ENCODE measurements around the gene TBXAS1. TPM values are rescaled to one million over a fixed set of nuclear protein-coding genes. Genes with fewer than 3 reads are reported as not detected.

The TBXAS1 gene
- total and polyA plus RNA-seq, 2 of the 8 experiments (the other 6 are each of a cell fraction or from before 2014, with no cell fraction given): 0.86 to 2.1 TPM

GRCh38 chr7:139825666-139826290 lies 3.3 kb upstream of the TBXAS1 start:
- H4K20me1 ChIP-seq (replicated peaks in 1 of 2; ENCODE audit: control insufficient read depth in 1 of 2, insufficient read depth in 2 of 2, low read length in 2 of 2): no peaks in the 10 kb centered on the region
- POLR2A ChIA-PET (ENCODE audit: partially characterized antibody): no interaction called here
- no peaks in the 10 kb centered on the region for H3K27me3 ChIP-seq (replicated peaks in 1 of 4; ENCODE audit: control insufficient read depth in 3 of 4, extremely low read depth in 1 of 4, insufficient read depth in 3 of 4, low read length in 3 of 4)
- H2BK120ac ChIP-seq (replicated peaks; ENCODE audit: low read depth, low read length): no peak overlapping the region
- H3K56ac ChIP-seq (replicated peaks; ENCODE audit: insufficient read length, low read depth, low read length): no peak overlapping the region
- H3K4ac ChIP-seq (replicated peaks; ENCODE audit: insufficient read length, low read depth, low read length): no peak overlapping the region
- H4K91ac ChIP-seq (replicated peaks; ENCODE audit: insufficient read length, low read length): no peak overlapping the region
- no peak overlapping the region for H3K18ac ChIP-seq (ENCODE audit: extremely low read depth, low read length)
- H4K5ac ChIP-seq (ENCODE audit: insufficient read length, low read depth, low read length): no peak overlapping the region
- DNase-seq (ENCODE audit: low read depth in 1 of 2, low spot score in 2 of 2) (no peak), FAIRE-seq (no peak)
- H4K8ac ChIP-seq (ENCODE audit: extremely low read depth, insufficient read depth, low read length): no peak overlapping the region
- H3K9ac ChIP-seq (replicated peaks in 1 of 4; ENCODE audit: extremely low read depth in 1 of 4, low read depth in 3 of 4, low read length in 3 of 4): no peak overlapping the region
- no peak overlapping the region for H3K14ac ChIP-seq (ENCODE audit: insufficient read length)
- H2BK12ac ChIP-seq (ENCODE audit: low read depth, low read length): no peak overlapping the region
- H2AFZ ChIP-seq (ENCODE audit: low read length): no peak overlapping the region
- CTCF ChIA-PET (ENCODE audit: partially characterized antibody): interaction anchor here (3.8 kb wide), 1 partner anchor 179 kb away, joined by 23 read pairs; no protein-coding TSS in a partner anchor
- no peak overlapping the region for H2AK5ac ChIP-seq (ENCODE audit: low read depth, low read length)
- WGBS, 2 experiments (ENCODE audit: extremely low coverage in 1 of 2, insufficient coverage in 1 of 2, insufficient read length in 1 of 2, insufficient replicate concordance in 2 of 2, low coverage in 1 of 2, low lambda C conversion rate in 2 of 2, missing lambda C conversion rate in 1 of 2): 91% methylated on average over 9 of the region's 9 CpGs; no CpG with 5 or more reads in 1 of the 2 experiments
- no peak overlapping the region for H2BK15ac ChIP-seq (ENCODE audit: low read length)
- no peak for TF ChIP-seq GABPA (IDR thresholded peaks at IDR 0.05; ENCODE audit: borderline replicate concordance, insufficient read depth, low read length)
- no peak for TF ChIP-seq ASH2L (IDR thresholded peaks at IDR 0.05; ENCODE audit: low read length)
- no peak for TF ChIP-seq KDM1A (IDR thresholded peaks at IDR 0.05; ENCODE audit: borderline replicate concordance, low read length)
- TF ChIP-seq TEAD4 (IDR thresholded peaks at IDR 0.05; ENCODE audit: low read depth, low read length): no peak
- no peak overlapping the region for H2BK20ac ChIP-seq (ENCODE audit: low read length)
- H3K36me3 ChIP-seq (ENCODE audit: control insufficient read depth in 2 of 4, insufficient read depth in 4 of 4, low read length in 3 of 4): no peaks in the 10 kb centered on the region
- no peaks in the 10 kb centered on the region for H3K79me2 ChIP-seq (ENCODE audit: control insufficient read depth in 1 of 2, insufficient read depth in 2 of 2, low read length in 2 of 2)
- no peak overlapping the region for H3K23ac ChIP-seq (ENCODE audit: insufficient read length)
- H2BK5ac ChIP-seq (ENCODE audit: low read depth, low read length): no peak overlapping the region
- H3K9me3 ChIP-seq (ENCODE audit: insufficient read depth in 2 of 2, low read depth in 1 of 2, low read length in 1 of 2): no peaks in the 10 kb centered on the region
- H3K4me2 ChIP-seq (ENCODE audit: insufficient read depth in 1 of 2, low read depth in 2 of 2, low read length in 2 of 2): no peak overlapping the region
- no peak overlapping the region for H3K27ac ChIP-seq (ENCODE audit: low read depth, low read length)
- H3K79me1 ChIP-seq (ENCODE audit: low read depth, low read length): no peaks in the 10 kb centered on the region
- no peak overlapping the region for H3K4me3 ChIP-seq (ENCODE audit: extremely low read depth in 1 of 4, insufficient read depth in 2 of 4, low read depth in 3 of 4, low read length in 4 of 4)
- H3K4me1 ChIP-seq (replicated peaks in 1 of 4; ENCODE audit: control insufficient read depth in 3 of 4, insufficient read depth in 4 of 4, low read length in 3 of 4): no peaks in the 10 kb centered on the region; a peak in 1 of 7 replicates
- peaks cover 3% of the 10 kb centered on the region; the same call in 1 of the 2 replicates for H3K23me2 ChIP-seq (ENCODE audit: low read depth, low read length)

Data from H1 (cell line).